ENCODE results near the gene NFYA. TPM values are rescaled to one million over a fixed set of nuclear protein-coding genes. Genes with fewer than 3 reads are reported as not detected.

NFYA gene
- total RNA-seq, 4 donors from 2014 or later: 10.9 to 43.6 (median 18.4) TPM

DNA sequence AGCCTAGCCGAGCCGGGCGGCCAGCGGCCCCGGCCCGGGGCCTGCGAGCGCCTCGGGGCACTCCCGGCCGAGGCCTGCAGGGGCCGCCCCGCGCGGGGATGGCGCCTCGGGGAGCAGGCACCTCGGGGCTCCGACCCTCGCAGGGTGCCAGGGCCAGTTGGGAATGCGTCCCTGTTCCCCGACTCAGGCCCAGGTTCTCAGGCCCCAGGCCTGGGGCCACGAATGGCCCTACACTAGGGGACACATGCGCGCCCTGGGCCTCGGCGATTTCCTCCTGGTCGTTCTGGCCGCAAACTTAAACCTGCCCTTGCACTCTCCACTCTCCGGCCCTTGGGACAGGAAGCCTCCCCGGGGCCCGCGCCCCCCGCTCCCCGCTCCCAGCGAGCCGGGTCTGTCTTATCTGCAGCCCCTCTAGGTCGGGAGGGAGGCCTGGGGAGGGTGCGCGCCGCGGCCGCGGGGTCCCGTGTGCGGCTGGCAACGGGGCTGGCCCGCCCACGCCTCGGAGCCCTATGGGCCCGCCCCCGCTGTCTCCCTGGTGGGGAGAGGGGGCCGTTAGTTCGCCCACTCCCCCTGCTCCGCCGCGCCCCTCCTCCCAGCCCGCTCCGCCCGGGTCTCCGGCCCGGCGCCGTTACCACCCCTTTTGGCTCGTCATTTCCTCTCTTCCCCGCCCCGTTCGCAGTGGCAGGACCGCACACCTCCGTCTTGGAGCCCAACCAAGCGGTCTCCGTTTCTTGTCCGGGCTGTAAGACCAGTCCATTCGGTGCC is 611 bp downstream of the NFYA start:
- peak overlapping the region; percentile 68 to 94 for H3K4me3 ChIP-seq
- H3K36me3 ChIP-seq: no peaks in the 10 kb centered on the region
- DNase-seq: peak; percentile 84 to 87
- intact Hi-C loops (cut with DNase I; ENCODE audit: low total_unique reads): no loop called here
- H3K4me1 ChIP-seq: peaks cover 0 to 12% of the 10 kb centered on the region in 2 donors
- peak overlapping the region; percentile 97 to 100 for H3K27ac ChIP-seq
- H3K9me3 ChIP-seq: no peaks in the 10 kb centered on the region
- no peaks in the 10 kb centered on the region for H3K27me3 ChIP-seq
- TF ChIP-seq POLR2A (IDR thresholded peaks at IDR 0.05): peak; percentile 84 to 97
- TF ChIP-seq, protein P1, sequence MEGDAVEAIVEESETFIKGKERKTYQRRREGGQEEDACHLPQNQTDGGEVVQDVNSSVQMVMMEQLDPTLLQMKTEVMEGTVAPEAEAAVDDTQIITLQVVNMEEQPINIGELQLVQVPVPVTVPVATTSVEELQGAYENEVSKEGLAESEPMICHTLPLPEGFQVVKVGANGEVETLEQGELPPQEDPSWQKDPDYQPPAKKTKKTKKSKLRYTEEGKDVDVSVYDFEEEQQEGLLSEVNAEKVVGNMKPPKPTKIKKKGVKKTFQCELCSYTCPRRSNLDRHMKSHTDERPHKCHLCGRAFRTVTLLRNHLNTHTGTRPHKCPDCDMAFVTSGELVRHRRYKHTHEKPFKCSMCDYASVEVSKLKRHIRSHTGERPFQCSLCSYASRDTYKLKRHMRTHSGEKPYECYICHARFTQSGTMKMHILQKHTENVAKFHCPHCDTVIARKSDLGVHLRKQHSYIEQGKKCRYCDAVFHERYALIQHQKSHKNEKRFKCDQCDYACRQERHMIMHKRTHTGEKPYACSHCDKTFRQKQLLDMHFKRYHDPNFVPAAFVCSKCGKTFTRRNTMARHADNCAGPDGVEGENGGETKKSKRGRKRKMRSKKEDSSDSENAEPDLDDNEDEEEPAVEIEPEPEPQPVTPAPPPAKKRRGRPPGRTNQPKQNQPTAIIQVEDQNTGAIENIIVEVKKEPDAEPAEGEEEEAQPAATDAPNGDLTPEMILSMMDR (IDR thresholded peaks at IDR 0.05): peak in 3 of 4 experiments; percentile 24 to 50 (median 40)

DNA sequence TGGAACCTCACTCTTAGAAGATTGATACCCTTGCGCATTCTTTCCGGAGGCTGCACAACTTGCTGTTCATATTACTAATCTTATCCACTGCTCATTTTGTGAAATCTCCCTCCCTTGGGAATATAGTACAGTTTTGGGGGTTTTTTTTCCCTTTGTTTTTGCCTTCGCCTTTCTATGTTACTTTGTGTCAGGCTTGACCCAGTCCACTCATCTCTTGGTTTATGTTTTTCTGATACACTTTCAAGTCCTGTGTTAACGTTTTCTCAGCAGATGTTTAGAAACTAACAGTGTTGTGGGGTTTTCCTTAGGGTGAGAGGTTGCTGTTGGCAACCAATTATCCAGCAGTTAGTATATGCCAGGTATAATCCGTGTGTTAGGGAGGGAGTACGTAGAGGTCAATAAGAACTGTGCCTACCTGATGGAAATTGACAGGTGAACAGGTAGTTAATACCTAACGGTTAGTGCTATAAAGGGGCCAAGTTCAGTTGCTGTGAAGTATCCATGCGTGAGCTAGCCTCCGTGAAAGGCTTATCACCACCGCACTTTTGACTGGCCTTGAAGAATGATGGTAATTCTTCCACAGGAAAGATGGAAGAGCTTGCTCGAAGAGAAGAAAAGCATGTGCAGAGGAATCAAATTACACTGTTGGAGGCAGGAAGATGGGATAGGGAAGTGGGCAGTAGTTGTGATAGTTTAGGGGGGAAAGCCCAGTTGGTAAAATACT is 1.4 kb downstream of the NFYA start:
- intact Hi-C loops (cut with DNase I; ENCODE audit: low total_unique reads): no loop called here
- Histone ChIP-seq H3K4me1 (peaks cover 4 to 12% of the 10 kb centered on the region in 2 donors), H3K27me3 (no peaks in the 10 kb centered on the region), H3K4me3 (peak overlapping the region; percentile 68 to 94), H3K36me3 (no peaks in the 10 kb centered on the region), H3K27ac (peak overlapping the region; percentile 97 to 100), H3K9me3 (no peaks in the 10 kb centered on the region)
- TF ChIP-seq, protein P1 (IDR thresholded peaks at IDR 0.05): no peak
- TF ChIP-seq POLR2A (IDR thresholded peaks at IDR 0.05): no peak
- DNase-seq: no peak

DNA sequence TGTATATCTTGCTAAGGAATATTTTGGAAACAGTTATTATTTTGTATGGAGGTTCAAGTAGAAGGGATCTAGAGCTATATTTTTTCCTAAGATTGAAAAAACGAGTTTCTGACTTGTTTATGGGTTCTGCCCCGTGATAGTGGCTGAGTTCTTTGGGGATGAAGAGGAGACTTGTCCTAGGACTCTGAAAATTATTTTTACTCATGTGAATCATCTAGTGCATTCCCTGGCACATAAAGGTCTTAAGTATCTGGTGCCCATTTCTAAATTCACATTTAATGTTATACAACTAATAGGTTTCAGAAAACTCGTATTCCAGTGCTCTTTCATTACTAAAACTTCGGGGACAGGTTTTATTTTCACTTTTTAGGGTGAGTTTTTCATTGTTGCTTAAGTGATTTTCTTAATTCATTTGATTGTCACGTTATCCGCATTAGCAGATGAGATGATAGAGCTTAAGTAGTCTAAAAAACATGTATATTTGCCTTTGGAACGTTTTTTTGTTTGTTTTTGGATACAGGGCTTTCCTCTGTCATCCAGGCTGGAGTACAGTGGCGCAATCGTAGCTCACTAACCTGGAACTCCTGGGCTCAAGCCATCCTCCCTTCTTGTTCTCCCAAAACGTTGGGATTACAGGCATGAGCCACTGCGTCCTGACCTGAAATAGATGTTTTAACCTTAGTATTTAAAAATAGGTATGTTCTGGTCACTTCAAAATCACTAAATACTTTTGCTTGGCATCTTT is 2.1 kb downstream of the NFYA start:
- H3K4me1 ChIP-seq: peaks cover 4 to 12% of the 10 kb centered on the region in 2 donors
- H3K27ac ChIP-seq: peak overlapping the region; percentile 97 to 100
- H3K36me3 ChIP-seq: no peaks in the 10 kb centered on the region
- peak; percentile 35 to 58 for DNase-seq
- H3K4me3 ChIP-seq: peak overlapping the region; percentile 68 to 94
- intact Hi-C loops (cut with DNase I; ENCODE audit: low total_unique reads): no loop called here
- H3K27me3 ChIP-seq: no peaks in the 10 kb centered on the region
- no peaks in the 10 kb centered on the region for H3K9me3 ChIP-seq
- TF ChIP-seq POLR2A (IDR thresholded peaks at IDR 0.05): no peak
- TF ChIP-seq, protein P1 (IDR thresholded peaks at IDR 0.05): no peak

DNA sequence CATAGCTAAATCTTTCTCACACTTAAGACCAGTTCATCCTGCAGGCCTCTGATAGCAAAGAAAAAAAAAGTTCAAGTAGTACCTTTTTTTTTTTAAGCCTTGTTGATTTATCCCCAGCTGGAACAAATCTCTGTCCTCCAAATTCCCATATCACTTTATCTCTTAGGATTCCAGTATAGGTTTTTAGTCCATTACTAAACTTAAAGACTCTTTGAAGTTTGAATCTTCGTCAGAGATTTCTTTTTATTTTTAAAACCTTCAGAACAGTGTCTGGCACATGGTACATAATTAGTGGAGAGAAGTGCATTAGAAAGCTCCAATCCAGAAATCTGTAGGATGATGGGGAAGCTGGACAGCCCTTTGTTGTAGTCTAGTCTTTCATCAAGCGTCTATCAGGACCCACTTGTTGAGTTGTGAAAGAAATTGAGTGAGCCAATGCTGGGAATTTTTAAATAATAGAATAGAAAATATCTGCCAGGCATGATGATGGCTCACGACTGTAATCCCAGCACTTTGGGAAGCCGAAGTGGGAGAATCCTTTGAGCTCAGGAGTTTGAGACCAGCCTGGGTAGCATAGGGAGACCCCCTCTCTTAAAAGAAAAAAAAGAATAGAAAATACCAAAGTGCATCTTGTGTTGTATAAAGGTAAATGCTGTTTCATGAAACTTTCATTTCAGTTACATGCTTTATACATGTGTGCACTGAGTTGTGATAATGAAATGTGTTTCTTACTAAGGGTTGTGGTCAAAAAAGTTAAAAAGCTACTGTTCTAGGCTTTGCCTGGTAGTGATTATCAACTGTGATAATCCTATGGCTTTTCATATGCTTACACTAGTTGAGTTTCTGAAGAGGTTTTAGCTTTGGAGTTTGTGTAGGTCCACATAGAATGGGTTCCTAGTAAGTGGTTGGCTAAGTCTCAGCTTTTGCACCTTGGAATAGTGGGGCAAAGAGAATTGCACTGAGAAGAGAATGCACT is 3.2 kb downstream of the NFYA start:
- Histone ChIP-seq H3K36me3 (no peaks in the 10 kb centered on the region), H3K9me3 (no peaks in the 10 kb centered on the region), H3K4me1 (peaks cover 2 to 4% of the 10 kb centered on the region in 2 donors), H3K27me3 (no peaks in the 10 kb centered on the region), H3K27ac (peak overlapping the region; percentile 97 to 100), H3K4me3 (no peak overlapping the region)
- DNase-seq: no peak
- no peak for TF ChIP-seq POLR2A (IDR thresholded peaks at IDR 0.05)
- TF ChIP-seq, protein P1 (IDR thresholded peaks at IDR 0.05): no peak
- intact Hi-C loops (cut with DNase I; ENCODE audit: low total_unique reads): no loop called here

Data from uterus (tissue), 4 donors.